ENCODE data around the gene RNF41. TPM values are rescaled to one million over a fixed set of nuclear protein-coding genes. Genes with fewer than 3 reads are reported as not detected.
A peak's percentile ranks its signal among the peaks of the same experiment; 100 is the strongest.
"Not testable (repeated sequence)": the region's sequence is repeated elsewhere in the genome, so short reads cannot be mapped to it uniquely, and the experiment has no call there.

Gene RNF41
- polyA plus RNA-seq, 4 donors, result 11.4 to 31.2 (median 18.3) TPM

DNA sequence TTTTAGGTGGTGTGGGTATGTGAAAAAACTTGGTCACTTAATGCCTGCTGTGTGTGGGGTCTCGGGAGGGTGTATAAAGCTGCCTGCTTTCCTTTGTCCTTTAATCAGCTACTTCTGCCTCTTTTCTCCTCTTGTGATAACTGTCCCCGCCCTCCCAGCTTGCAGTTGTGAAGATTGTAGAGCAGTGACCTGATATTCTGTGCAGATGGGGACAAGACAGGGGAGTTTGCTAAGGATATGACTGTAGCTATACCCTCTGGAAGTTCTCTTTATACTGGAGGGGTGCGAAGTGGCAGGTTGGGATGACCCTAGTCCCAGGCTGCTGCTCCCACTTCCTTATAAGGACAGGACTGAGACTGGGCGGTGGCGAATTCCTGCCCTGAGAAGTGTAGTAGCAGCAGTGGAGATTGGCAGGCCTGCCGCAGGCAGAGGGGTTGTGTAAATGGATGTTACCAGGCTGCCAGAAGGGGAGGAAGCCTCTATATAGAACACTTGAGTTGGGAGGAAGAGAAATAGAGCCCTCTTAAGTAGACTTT is 62.7 kb downstream of the RNF41 start:
- Histone ChIP-seq H3K4me1 (ENCODE audit: control insufficient read depth in 3 of 3, insufficient read depth in 2 of 3, low read depth in 1 of 3, low read length in 2 of 3) (peaks cover 4 to 41% (median 7%) of the 10 kb centered on the region in 3 donors), H3K4me3 (ENCODE audit: low read depth in 1 of 3, low read length in 3 of 3) (peak overlapping the region; percentile 64 to 97 (median 81)), H3K27ac (ENCODE audit: low read depth in 1 of 3, low read length in 2 of 3) (peak overlapping the region; percentile 92 to 100 (median 99)), H3K9me3 (ENCODE audit: control insufficient read depth in 2 of 2, insufficient read depth in 1 of 2, low read depth in 1 of 2, low read length in 1 of 2) (no peaks in the 10 kb centered on the region), H3K27me3 (ENCODE audit: control insufficient read depth in 3 of 3, insufficient read depth in 3 of 3, low read length in 3 of 3) (no peaks in the 10 kb centered on the region), H3K36me3 (ENCODE audit: control insufficient read depth in 3 of 3, insufficient read depth in 2 of 3, low read depth in 1 of 3, low read length in 3 of 3) (peaks cover 20 to 63% (median 26%) of the 10 kb centered on the region in 3 donors)
- DNase-seq, result peak; percentile 85 to 88
- WGBS, 3 donors, result 0 to 1% (median 0%) methylated on average over 6 of the region's 6 CpGs
- FAIRE-seq, result no peak

- no peaks in the 10 kb centered on the region for H3K27me3 ChIP-seq (ENCODE audit: control insufficient read depth in 3 of 3, insufficient read depth in 3 of 3, low read length in 3 of 3)
- peak within 1 kb of the TSS; percentile 92 to 100 (median 99) for H3K27ac ChIP-seq (ENCODE audit: low read depth in 1 of 3, low read length in 2 of 3)
- H3K36me3 ChIP-seq (ENCODE audit: control insufficient read depth in 3 of 3, insufficient read depth in 2 of 3, low read depth in 1 of 3, low read length in 3 of 3), result peaks cover 18 to 56% (median 20%) of the 10 kb centered on the region in 3 donors
- peak within 1 kb of the TSS; percentile 64 to 97 (median 81) for H3K4me3 ChIP-seq (ENCODE audit: low read depth in 1 of 3, low read length in 3 of 3)
- WGBS, 3 donors, result 0% methylated on average over 23 to 30 of the region's 30 CpGs
- FAIRE-seq, result no peak
- peak; percentile 99 for DNase-seq
- H3K4me1 ChIP-seq (ENCODE audit: control insufficient read depth in 3 of 3, insufficient read depth in 2 of 3, low read depth in 1 of 3, low read length in 2 of 3), result peaks cover 4 to 45% (median 7%) of the 10 kb centered on the region in 3 donors
- H3K9me3 ChIP-seq (ENCODE audit: control insufficient read depth in 2 of 2, insufficient read depth in 1 of 2, low read depth in 1 of 2, low read length in 1 of 2), result no peaks in the 10 kb centered on the region
Measured at GRCh38 chr12:56158029-56158925, 63.4 kb downstream of the RNF41 start, which contains the start of gene MYL6. Gene MYL6 (plus strand): TSS chr12:56158359. CDS start chr12:56158402, 43 bp downstream.

- H3K27ac ChIP-seq (ENCODE audit: low read depth in 1 of 3, low read length in 2 of 3), result peak overlapping the region; percentile 82 to 99 (median 93)
- H3K36me3 ChIP-seq (ENCODE audit: control insufficient read depth in 3 of 3, insufficient read depth in 2 of 3, low read depth in 1 of 3, low read length in 3 of 3), result peaks cover 13 to 49% (median 18%) of the 10 kb centered on the region in 3 donors
- H3K27me3 ChIP-seq (ENCODE audit: control insufficient read depth in 3 of 3, insufficient read depth in 3 of 3, low read length in 3 of 3), result no peaks in the 10 kb centered on the region
- DNase-seq (peak; percentile 77 to 86), FAIRE-seq (no peak)
- H3K4me1 ChIP-seq (ENCODE audit: control insufficient read depth in 3 of 3, insufficient read depth in 2 of 3, low read depth in 1 of 3, low read length in 2 of 3), result peaks cover 4 to 51% (median 11%) of the 10 kb centered on the region in 3 donors
- H3K9me3 ChIP-seq (ENCODE audit: control insufficient read depth in 2 of 2, insufficient read depth in 1 of 2, low read depth in 1 of 2, low read length in 1 of 2), result no peaks in the 10 kb centered on the region
- peak overlapping the region; percentile 43 to 97 (median 64) for H3K4me3 ChIP-seq (ENCODE audit: low read depth in 1 of 3, low read length in 3 of 3)
- WGBS, 3 donors, result 4 to 9% (median 4%) methylated on average over 39 to 45 of the region's 45 CpGs
Measured at GRCh38 chr12:56157201-56158028, 64.3 kb downstream of the RNF41 start.

DNA sequence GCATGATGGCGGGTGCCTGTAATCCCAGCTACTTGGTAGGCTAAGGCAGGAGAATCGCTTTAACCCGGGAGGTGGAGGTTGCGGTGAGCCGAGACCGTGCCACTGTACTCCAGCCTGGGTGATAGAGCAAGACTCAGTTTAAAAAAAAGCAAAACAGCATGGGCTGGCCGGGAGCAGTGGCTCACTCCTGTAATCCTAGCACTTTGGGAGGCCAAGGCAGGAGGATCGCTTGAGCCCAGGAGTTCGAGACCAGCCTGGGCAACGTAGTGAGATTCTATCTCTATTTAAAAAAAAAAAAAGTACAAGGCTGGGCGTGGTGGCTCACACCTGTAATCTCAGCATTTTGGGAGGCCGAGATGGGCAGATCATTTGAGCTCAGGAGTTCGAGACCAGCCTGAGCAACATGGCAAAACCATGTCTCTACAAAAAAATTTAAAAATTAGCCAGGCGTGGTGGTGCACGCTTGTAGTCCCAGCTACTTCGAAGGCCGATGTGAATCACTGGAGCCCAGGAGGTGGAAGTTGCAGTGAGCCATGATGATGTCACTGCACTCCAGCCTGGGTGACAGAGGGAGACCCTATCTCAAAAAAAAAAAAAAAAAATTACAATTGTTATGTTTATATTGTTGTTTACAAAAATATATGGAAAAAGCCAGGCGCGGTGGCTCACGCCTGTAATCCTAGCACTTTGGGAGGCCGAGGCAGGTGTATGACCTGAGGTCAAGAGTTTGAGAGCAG is 65.1 kb downstream of the RNF41 start:
- WGBS, 3 donors, result 87 to 92% (median 91%) methylated on average over 21 of the region's 21 CpGs
- H3K36me3 ChIP-seq (ENCODE audit: control insufficient read depth in 3 of 3, insufficient read depth in 2 of 3, low read depth in 1 of 3, low read length in 3 of 3), result peaks cover 8 to 41% (median 10%) of the 10 kb centered on the region in 3 donors
- H3K9me3 ChIP-seq (ENCODE audit: control insufficient read depth in 2 of 2, insufficient read depth in 1 of 2, low read depth in 1 of 2, low read length in 1 of 2); FAIRE-seq; DNase-seq; H3K27me3 ChIP-seq (ENCODE audit: control insufficient read depth in 3 of 3, insufficient read depth in 3 of 3, low read length in 3 of 3): not testable (repeated sequence)
- peak overlapping the region in 2 of 3 donors; percentile 82 to 99 for H3K27ac ChIP-seq (ENCODE audit: low read depth in 1 of 3, low read length in 2 of 3)
- peaks cover 4 to 51% (median 8%) of the 10 kb centered on the region in 3 donors for H3K4me1 ChIP-seq (ENCODE audit: control insufficient read depth in 3 of 3, insufficient read depth in 2 of 3, low read depth in 1 of 3, low read length in 2 of 3)
- H3K4me3 ChIP-seq (ENCODE audit: low read depth in 1 of 3, low read length in 3 of 3), result peak overlapping the region in 2 of 3 donors; percentile 64 to 97

GRCh38 chr12:56155256-56155845 is 66.4 kb downstream of the RNF41 start:
- Histone ChIP-seq H3K4me1 (ENCODE audit: control insufficient read depth in 3 of 3, insufficient read depth in 2 of 3, low read depth in 1 of 3, low read length in 2 of 3) (peaks cover 4 to 49% (median 7%) of the 10 kb centered on the region in 3 donors), H3K27me3 (ENCODE audit: control insufficient read depth in 3 of 3, insufficient read depth in 3 of 3, low read length in 3 of 3) (no peaks in the 10 kb centered on the region), H3K4me3 (ENCODE audit: low read depth in 1 of 3, low read length in 3 of 3) (no peak overlapping the region), H3K27ac (ENCODE audit: low read depth in 1 of 3, low read length in 2 of 3) (peak overlapping the region in 1 of 3 donors; percentile 5), H3K36me3 (ENCODE audit: control insufficient read depth in 3 of 3, insufficient read depth in 2 of 3, low read depth in 1 of 3, low read length in 3 of 3) (peaks cover 0 to 29% (median 5%) of the 10 kb centered on the region in 3 donors), H3K9me3 (ENCODE audit: control insufficient read depth in 2 of 2, insufficient read depth in 1 of 2, low read depth in 1 of 2, low read length in 1 of 2) (no peaks in the 10 kb centered on the region)
- DNase-seq (peak; percentile 39 to 74), FAIRE-seq (no peak)
- 64 to 86% (median 65%) methylated on average over 11 of the region's 11 CpGs for WGBS, 3 donors

GRCh38 chr12:56154818-56155217 is 66.9 kb downstream of the RNF41 start:
- DNase-seq (no peak), FAIRE-seq (no peak)
- Histone ChIP-seq H3K36me3 (ENCODE audit: control insufficient read depth in 3 of 3, insufficient read depth in 2 of 3, low read depth in 1 of 3, low read length in 3 of 3) (peaks cover 0 to 27% (median 5%) of the 10 kb centered on the region in 3 donors), H3K27ac (ENCODE audit: low read depth in 1 of 3, low read length in 2 of 3) (no peak overlapping the region), H3K9me3 (ENCODE audit: control insufficient read depth in 2 of 2, insufficient read depth in 1 of 2, low read depth in 1 of 2, low read length in 1 of 2) (no peaks in the 10 kb centered on the region), H3K4me3 (ENCODE audit: low read depth in 1 of 3, low read length in 3 of 3) (no peak overlapping the region), H3K4me1 (ENCODE audit: control insufficient read depth in 3 of 3, insufficient read depth in 2 of 3, low read depth in 1 of 3, low read length in 2 of 3) (peaks cover 4 to 44% (median 7%) of the 10 kb centered on the region in 3 donors), H3K27me3 (ENCODE audit: control insufficient read depth in 3 of 3, insufficient read depth in 3 of 3, low read length in 3 of 3) (no peaks in the 10 kb centered on the region)
- WGBS, 3 donors, result 89 to 92% (median 91%) methylated on average over 5 of the region's 5 CpGs

GRCh38 chr12:56154246-56154771 is 67.4 kb downstream of the RNF41 start:
- Histone ChIP-seq H3K36me3 (ENCODE audit: control insufficient read depth in 3 of 3, insufficient read depth in 2 of 3, low read depth in 1 of 3, low read length in 3 of 3) (peaks cover 0 to 25% (median 5%) of the 10 kb centered on the region in 3 donors), H3K9me3 (ENCODE audit: control insufficient read depth in 2 of 2, insufficient read depth in 1 of 2, low read depth in 1 of 2, low read length in 1 of 2) (no peaks in the 10 kb centered on the region), H3K4me3 (ENCODE audit: low read depth in 1 of 3, low read length in 3 of 3) (no peak overlapping the region), H3K27ac (ENCODE audit: low read depth in 1 of 3, low read length in 2 of 3) (no peak overlapping the region), H3K27me3 (ENCODE audit: control insufficient read depth in 3 of 3, insufficient read depth in 3 of 3, low read length in 3 of 3) (no peaks in the 10 kb centered on the region), H3K4me1 (ENCODE audit: control insufficient read depth in 3 of 3, insufficient read depth in 2 of 3, low read depth in 1 of 3, low read length in 2 of 3) (peaks cover 4 to 38% (median 7%) of the 10 kb centered on the region in 3 donors)
- DNase-seq, result no peak
- no peak for FAIRE-seq
- WGBS, 3 donors, result 92 to 97% (median 92%) methylated on average over 1 of the region's 1 CpG
